Peyer's patch (tissue), 4 donors: ENCODE results near the gene YIPF1.

Source experiments
- POLR2A ChIP-seq, 2 donors: fragments of 450-650 bp; IDR thresholded peaks; one replicate each; pipeline ENCODE4 v1.5.1; 2017; ENCODE audit warnings: antibody characterized with exemption in 2 of 2, mild to moderate bottlenecking in 2 of 2, moderate library complexity in 2 of 2
- TF ChIP-seq, protein P1 (sequence below), 6 experiments: fragments of 450-650 bp in 4 of 6; fragments of 200-600 bp in 2 of 6; sonication (generic) in 1 of 6; IDR thresholded peaks; one replicate each; pipeline ENCODE4 v1.5.1; 2017 to 2019; ENCODE audit warnings: antibody characterized with exemption in 6 of 6, mild to moderate bottlenecking in 3 of 6, moderate library complexity in 1 of 6

DNA sequence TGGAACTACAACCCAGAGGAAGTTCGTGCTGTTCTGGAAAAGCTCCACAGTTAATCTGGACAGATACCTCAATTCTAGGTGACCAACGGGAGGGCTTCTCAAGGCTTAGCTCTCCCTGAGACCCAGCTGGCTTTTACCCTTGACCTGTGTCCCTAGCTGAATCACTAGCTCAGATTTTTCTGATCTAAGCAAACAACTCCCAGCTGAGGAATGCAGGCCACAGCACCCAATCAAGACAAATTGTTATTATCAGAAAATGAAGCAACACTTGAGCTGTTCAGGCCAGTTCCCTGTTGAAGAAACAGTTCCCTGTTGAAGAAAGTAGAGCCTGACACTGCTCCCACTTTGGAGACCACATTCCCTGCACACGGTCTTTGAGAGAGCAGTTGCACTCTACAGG, 20.3 kb upstream of the YIPF1 start:
- TF ChIP-seq, protein P1, sequence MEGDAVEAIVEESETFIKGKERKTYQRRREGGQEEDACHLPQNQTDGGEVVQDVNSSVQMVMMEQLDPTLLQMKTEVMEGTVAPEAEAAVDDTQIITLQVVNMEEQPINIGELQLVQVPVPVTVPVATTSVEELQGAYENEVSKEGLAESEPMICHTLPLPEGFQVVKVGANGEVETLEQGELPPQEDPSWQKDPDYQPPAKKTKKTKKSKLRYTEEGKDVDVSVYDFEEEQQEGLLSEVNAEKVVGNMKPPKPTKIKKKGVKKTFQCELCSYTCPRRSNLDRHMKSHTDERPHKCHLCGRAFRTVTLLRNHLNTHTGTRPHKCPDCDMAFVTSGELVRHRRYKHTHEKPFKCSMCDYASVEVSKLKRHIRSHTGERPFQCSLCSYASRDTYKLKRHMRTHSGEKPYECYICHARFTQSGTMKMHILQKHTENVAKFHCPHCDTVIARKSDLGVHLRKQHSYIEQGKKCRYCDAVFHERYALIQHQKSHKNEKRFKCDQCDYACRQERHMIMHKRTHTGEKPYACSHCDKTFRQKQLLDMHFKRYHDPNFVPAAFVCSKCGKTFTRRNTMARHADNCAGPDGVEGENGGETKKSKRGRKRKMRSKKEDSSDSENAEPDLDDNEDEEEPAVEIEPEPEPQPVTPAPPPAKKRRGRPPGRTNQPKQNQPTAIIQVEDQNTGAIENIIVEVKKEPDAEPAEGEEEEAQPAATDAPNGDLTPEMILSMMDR (IDR thresholded peaks at IDR 0.05): no peak
- no peak for TF ChIP-seq POLR2A (IDR thresholded peaks at IDR 0.05)
